ENCODE measurements around the gene GRK1.

The GRK1 gene

GRCh38 chr13:113647351-113648215 is 19.4 kb upstream of the GRK1 start:
- no peak for DNase-seq (ENCODE audit: extremely low read depth in 1 of 2, low read depth in 1 of 2)

GRCh38 chr13:113648216-113648610 is 18.8 kb upstream of the GRK1 start:
- no peak for DNase-seq (ENCODE audit: extremely low read depth in 1 of 2, low read depth in 1 of 2)

- no peak for DNase-seq (ENCODE audit: extremely low read depth in 1 of 2, low read depth in 1 of 2)
These were observed 17.8 kb upstream of the GRK1 start for GRCh38 chr13:113649212-113649611.

GRCh38 chr13:113650275-113650674 is 16.7 kb upstream of the GRK1 start:
- DNase-seq (ENCODE audit: extremely low read depth in 1 of 2, low read depth in 1 of 2), result no peak

- no peak for DNase-seq (ENCODE audit: extremely low read depth in 1 of 2, low read depth in 1 of 2)
These were observed 16.3 kb upstream of the GRK1 start for GRCh38 chr13:113650731-113651148.

GRCh38 chr13:113651511-113652403 is 15.3 kb upstream of the GRK1 start:
- no peak for DNase-seq (ENCODE audit: extremely low read depth in 1 of 2, low read depth in 1 of 2)

GRCh38 chr13:113652404-113653263 is 14.4 kb upstream of the GRK1 start:
- DNase-seq (ENCODE audit: extremely low read depth in 1 of 2, low read depth in 1 of 2), result no peak

- no peak for DNase-seq (ENCODE audit: extremely low read depth in 1 of 2, low read depth in 1 of 2)
These were observed 13.5 kb upstream of the GRK1 start for GRCh38 chr13:113653264-113654174.

GRCh38 chr13:113654175-113654560 is 12.9 kb upstream of the GRK1 start:
- no peak for DNase-seq (ENCODE audit: extremely low read depth in 1 of 2, low read depth in 1 of 2)

- no peak for DNase-seq (ENCODE audit: extremely low read depth in 1 of 2, low read depth in 1 of 2)
These were observed 12.3 kb upstream of the GRK1 start for GRCh38 chr13:113654591-113655345.

- no peak for DNase-seq (ENCODE audit: extremely low read depth in 1 of 2, low read depth in 1 of 2)
These were observed 11.5 kb upstream of the GRK1 start for GRCh38 chr13:113655346-113656002.

GRCh38 chr13:113656003-113656588 is 10.9 kb upstream of the GRK1 start:
- no peak for DNase-seq (ENCODE audit: extremely low read depth in 1 of 2, low read depth in 1 of 2)

GRCh38 chr13:113656831-113657671 is 10.0 kb upstream of the GRK1 start:
- DNase-seq (ENCODE audit: extremely low read depth in 1 of 2, low read depth in 1 of 2), result no peak

GRCh38 chr13:113657851-113658741 is 8.9 kb upstream of the GRK1 start, which contains the start of gene ATP4B:
ATP4B (minus strand) TSS chr13:113658198; CDS start chr13:113658144, 54 bp downstream.
- DNase-seq (ENCODE audit: extremely low read depth in 1 of 2, low read depth in 1 of 2), result no peak

- DNase-seq (ENCODE audit: extremely low read depth in 1 of 2, low read depth in 1 of 2), result no peak
These were observed 8.2 kb upstream of the GRK1 start for GRCh38 chr13:113658836-113659235.

GRCh38 chr13:113659337-113659736 is 7.7 kb upstream of the GRK1 start:
- no peak for DNase-seq (ENCODE audit: extremely low read depth in 1 of 2, low read depth in 1 of 2)

All from stimulated activated CD8-positive, alpha-beta memory T cell treated with anti-CD3 and anti-CD28 coated beads, Interleukin-7, amount 100 ng/mL, for 48 hours (primary cell).